ENCODE results near the gene ZFP36L2.

DNA sequence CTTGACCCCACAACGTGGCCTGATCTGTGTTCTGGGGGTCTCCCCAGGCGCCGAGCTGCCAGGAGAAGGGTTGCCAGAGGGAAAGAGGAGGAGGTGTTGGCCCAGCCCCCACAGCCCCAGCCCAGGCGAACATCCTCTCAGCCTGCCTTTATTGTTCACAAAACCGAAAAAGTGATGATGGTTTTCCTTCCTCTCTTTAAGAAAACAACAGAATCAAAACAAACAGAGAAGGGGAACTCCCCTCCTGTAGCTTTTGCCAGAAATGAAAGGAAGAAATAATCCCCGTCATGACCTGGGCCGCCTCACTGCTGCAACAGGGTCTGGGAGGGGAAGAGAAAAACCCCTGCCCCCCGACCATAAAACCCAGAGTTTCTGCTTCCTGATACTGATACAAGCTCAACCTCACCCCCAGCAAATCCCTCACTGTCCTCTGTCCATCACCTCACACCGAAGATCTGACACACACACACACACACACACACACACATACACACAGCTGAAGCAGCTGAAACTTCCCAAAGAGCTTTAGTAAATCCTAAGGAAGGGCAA is 52.0 kb downstream of the ZFP36L2 start:
- TF ChIP-seq, protein P1, sequence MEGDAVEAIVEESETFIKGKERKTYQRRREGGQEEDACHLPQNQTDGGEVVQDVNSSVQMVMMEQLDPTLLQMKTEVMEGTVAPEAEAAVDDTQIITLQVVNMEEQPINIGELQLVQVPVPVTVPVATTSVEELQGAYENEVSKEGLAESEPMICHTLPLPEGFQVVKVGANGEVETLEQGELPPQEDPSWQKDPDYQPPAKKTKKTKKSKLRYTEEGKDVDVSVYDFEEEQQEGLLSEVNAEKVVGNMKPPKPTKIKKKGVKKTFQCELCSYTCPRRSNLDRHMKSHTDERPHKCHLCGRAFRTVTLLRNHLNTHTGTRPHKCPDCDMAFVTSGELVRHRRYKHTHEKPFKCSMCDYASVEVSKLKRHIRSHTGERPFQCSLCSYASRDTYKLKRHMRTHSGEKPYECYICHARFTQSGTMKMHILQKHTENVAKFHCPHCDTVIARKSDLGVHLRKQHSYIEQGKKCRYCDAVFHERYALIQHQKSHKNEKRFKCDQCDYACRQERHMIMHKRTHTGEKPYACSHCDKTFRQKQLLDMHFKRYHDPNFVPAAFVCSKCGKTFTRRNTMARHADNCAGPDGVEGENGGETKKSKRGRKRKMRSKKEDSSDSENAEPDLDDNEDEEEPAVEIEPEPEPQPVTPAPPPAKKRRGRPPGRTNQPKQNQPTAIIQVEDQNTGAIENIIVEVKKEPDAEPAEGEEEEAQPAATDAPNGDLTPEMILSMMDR (conservative IDR thresholded peaks at IDR 0.05; ENCODE audit: low read depth in 2 of 2) = no peak
- no peak for TF ChIP-seq CREB1 (CRISPR knock-in tag; IDR thresholded peaks at IDR 0.05; ENCODE audit: low read depth)
- TF ChIP-seq POLR2AphosphoS5 (IDR thresholded peaks at IDR 0.05; ENCODE audit: low read depth) = no peak
- TF ChIP-seq, protein P2, sequence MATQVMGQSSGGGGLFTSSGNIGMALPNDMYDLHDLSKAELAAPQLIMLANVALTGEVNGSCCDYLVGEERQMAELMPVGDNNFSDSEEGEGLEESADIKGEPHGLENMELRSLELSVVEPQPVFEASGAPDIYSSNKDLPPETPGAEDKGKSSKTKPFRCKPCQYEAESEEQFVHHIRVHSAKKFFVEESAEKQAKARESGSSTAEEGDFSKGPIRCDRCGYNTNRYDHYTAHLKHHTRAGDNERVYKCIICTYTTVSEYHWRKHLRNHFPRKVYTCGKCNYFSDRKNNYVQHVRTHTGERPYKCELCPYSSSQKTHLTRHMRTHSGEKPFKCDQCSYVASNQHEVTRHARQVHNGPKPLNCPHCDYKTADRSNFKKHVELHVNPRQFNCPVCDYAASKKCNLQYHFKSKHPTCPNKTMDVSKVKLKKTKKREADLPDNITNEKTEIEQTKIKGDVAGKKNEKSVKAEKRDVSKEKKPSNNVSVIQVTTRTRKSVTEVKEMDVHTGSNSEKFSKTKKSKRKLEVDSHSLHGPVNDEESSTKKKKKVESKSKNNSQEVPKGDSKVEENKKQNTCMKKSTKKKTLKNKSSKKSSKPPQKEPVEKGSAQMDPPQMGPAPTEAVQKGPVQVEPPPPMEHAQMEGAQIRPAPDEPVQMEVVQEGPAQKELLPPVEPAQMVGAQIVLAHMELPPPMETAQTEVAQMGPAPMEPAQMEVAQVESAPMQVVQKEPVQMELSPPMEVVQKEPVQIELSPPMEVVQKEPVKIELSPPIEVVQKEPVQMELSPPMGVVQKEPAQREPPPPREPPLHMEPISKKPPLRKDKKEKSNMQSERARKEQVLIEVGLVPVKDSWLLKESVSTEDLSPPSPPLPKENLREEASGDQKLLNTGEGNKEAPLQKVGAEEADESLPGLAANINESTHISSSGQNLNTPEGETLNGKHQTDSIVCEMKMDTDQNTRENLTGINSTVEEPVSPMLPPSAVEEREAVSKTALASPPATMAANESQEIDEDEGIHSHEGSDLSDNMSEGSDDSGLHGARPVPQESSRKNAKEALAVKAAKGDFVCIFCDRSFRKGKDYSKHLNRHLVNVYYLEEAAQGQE (IDR thresholded peaks at IDR 0.05; ENCODE audit: unreplicated experiment) = no peak
- TF ChIP-seq JUNB (IDR thresholded peaks at IDR 0.05; ENCODE audit: unreplicated experiment) = no peak
- TF ChIP-seq, protein P3, sequence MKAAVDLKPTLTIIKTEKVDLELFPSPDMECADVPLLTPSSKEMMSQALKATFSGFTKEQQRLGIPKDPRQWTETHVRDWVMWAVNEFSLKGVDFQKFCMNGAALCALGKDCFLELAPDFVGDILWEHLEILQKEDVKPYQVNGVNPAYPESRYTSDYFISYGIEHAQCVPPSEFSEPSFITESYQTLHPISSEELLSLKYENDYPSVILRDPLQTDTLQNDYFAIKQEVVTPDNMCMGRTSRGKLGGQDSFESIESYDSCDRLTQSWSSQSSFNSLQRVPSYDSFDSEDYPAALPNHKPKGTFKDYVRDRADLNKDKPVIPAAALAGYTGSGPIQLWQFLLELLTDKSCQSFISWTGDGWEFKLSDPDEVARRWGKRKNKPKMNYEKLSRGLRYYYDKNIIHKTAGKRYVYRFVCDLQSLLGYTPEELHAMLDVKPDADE (IDR thresholded peaks at IDR 0.05) = no peak
- no peak for TF ChIP-seq EZH2 (IDR thresholded peaks at IDR 0.05; ENCODE audit: low read depth, unreplicated experiment)

Data from GM23338 (cell line).